K562 (cell line): ENCODE results near the gene SHC1. TPM values are rescaled to one million over a fixed set of nuclear protein-coding genes. Genes with fewer than 3 reads are reported as not detected.

Experiments used
- AFF4 ChIP-seq: sonication (generic); formaldehyde crosslinking; IDR thresholded peaks from 2 replicates; pipeline ENCODE4 v1.8.0; 2023; ENCODE audit warnings: mild to moderate bottlenecking, missing genetic modification reagents
- BRF2 ChIP-seq: IDR thresholded peaks from 3 replicates; pipeline ENCODE4 v1.6.1; 2011; ENCODE audit warnings: borderline replicate concordance, mild to moderate bottlenecking; ENCODE audit not compliant: insufficient read length, insufficient read depth
- CC2D1A ChIP-seq: fragments of 450-650 bp; IDR thresholded peaks from 2 replicates; pipeline ENCODE4 v1.6.1; 2017; ENCODE audit warnings: mild to moderate bottlenecking
- DMBX1 ChIP-seq: fragments of 250-450 bp; sonication (Bioruptor Pico); IDR thresholded peaks from 2 replicates; pipeline ENCODE4 v1.8.0; 2022; ENCODE audit warnings: inconsistent platforms, mild to moderate bottlenecking, moderate library complexity, borderline replicate concordance
- HCFC1 ChIP-seq: IDR thresholded peaks from 2 replicates; pipeline ENCODE4 v1.6.1; 2012; ENCODE audit warnings: low read depth, low read length, improper control_type of control experiment
- MAFK ChIP-seq: IDR thresholded peaks from 2 replicates; pipeline ENCODE4 v1.6.1; 2011; ENCODE audit warnings: low read length, improper control_type of control experiment
- NR2F6 ChIP-seq: fragments of 450-650 bp; formaldehyde crosslinking; IDR thresholded peaks from 2 replicates; pipeline ENCODE4 v1.4.0; 2020; ENCODE audit warnings: mild to moderate bottlenecking
- RBM22 ChIP-seq: fragments of 200-400 bp; formaldehyde crosslinking; IDR thresholded peaks from 2 replicates; pipeline ENCODE4 v1.6.1; 2018; ENCODE audit warnings: low read length, low read depth; ENCODE audit not compliant: poor library complexity, severe bottlenecking
- SMARCB1 ChIP-seq: IDR thresholded peaks from 2 replicates; pipeline ENCODE4 v1.6.1; 2011; ENCODE audit warnings: improper control_type of control experiment, low read depth; ENCODE audit not compliant: insufficient read length
- TRIM25 ChIP-seq: fragments of 450-650 bp; IDR thresholded peaks from 2 replicates; pipeline ENCODE4 v1.7.0; 2016; ENCODE audit warnings: borderline replicate concordance
- ZBTB5 ChIP-seq: fragments of 450-650 bp; IDR thresholded peaks from 2 replicates; pipeline ENCODE4 v1.6.1; 2017; ENCODE audit warnings: antibody characterized with exemption
- ZEB2 ChIP-seq: fragments of 450-650 bp; IDR thresholded peaks from 2 replicates; pipeline ENCODE4 v1.6.1; 2016
- ZNF311 ChIP-seq: fragments of 250-450 bp; sonication (Bioruptor Pico); IDR thresholded peaks from 2 replicates; pipeline ENCODE4 v1.4.0; 2020; ENCODE audit warnings: mild to moderate bottlenecking, moderate library complexity
- ZNF324 ChIP-seq: fragments of 250-450 bp; sonication (Bioruptor Pico); IDR thresholded peaks from 2 replicates; pipeline ENCODE4 v1.4.0; 2020; ENCODE audit warnings: mild to moderate bottlenecking
- ZNF431 ChIP-seq: sonication (generic); formaldehyde crosslinking; IDR thresholded peaks from 2 replicates; pipeline ENCODE4 v1.8.0; 2022; ENCODE audit warnings: mild to moderate bottlenecking, missing genetic modification reagents
- polyA plus RNA-seq, 8 experiments: library from polyadenylated mRNA; depleted of rRNA in 4 of 8; stranded (reverse) in 5 of 8; unstranded in 3 of 8; fragments of >200 nt; fragmentation: Nextera tagmentation in 2 of 8; fragmentation: Illumina TruSeq in 1 of 8; extraction: Ambion mirVana in 2 of 8; extraction: Trizol in 1 of 8; gene quantifications; 2 replicates each; pipeline versions ENCODE4 v1.2.1 to v1.2.3, GENCODE V29; 2011 to 2014; ENCODE audit warnings: inconsistent platforms in 1 of 8, missing spikeins in 1 of 8
- total RNA-seq, 7 experiments: library from RNA; depleted of rRNA in 6 of 7; stranded (reverse); fragments of >200 nt in 6 of 7; fragmentation: Illumina TruSeq in 2 of 7; extraction: Trizol in 2 of 7; gene quantifications; 2 replicates each; pipeline versions ENCODE4 v1.2.1 to v1.2.3, GENCODE V29; 2011 to 2021; ENCODE audit warnings: low replicate concordance in 1 of 7

Gene SHC1
- total and polyA plus RNA-seq, 9 of the 15 experiments (the other 6 are each of a cell fraction or from before 2014, with no cell fraction given) = 4.1 to 113 (median 51.9) TPM

- TF ChIP-seq AFF4 (CRISPR knock-in tag) (no peak), TRIM25 (no peak), BRF2 (no peak), ZNF311 (peak; percentile 58; the same call in 1 of the 2 replicates), DMBX1 (CRISPR knock-in tag) (peak; percentile 49; the same call in 1 of the 2 replicates), ZBTB5 (no peak), NR2F6 (no peak), ZNF324 (CRISPR knock-in tag) (no peak), ZNF431 (CRISPR knock-in tag) (0 out of 2 replicates have a peak, but pooled peaks have one; percentile 54), SMARCB1 (no peak), MAFK (peak; percentile 50), CC2D1A (no peak), HCFC1 (no peak; the same call in none of the 2 replicates), ZEB2 (peak; percentile 93), RBM22 (peak; percentile 82)
Measured at GRCh38 chr1:155000726-155001424, 30.3 kb upstream of the SHC1 start (continued).
